IMR-90 (cell line): ENCODE results near the gene DCUN1D1. TPM values are rescaled to one million over a fixed set of nuclear protein-coding genes. Genes with fewer than 3 reads are reported as not detected.

Experiments used
- ATAC-seq: fragments of 200-7000 bp; cut with Tn5 transposase; 2 replicates; pipeline ENCODE4 v1.9.1; 2020; ENCODE audit warnings: low read depth, mild to moderate bottlenecking, moderate library complexity
- BruUV-seq: library from RNA; stranded (reverse); fragments of 400-500 nt; replicated peaks from 2 replicates; lab custom pipeline; 2021; lab: Mats Ljungman, UMichigan
- CTCF ChIA-PET: fragments of 300-600 bp; formaldehyde crosslinking; extraction: SDS; loops from one replicate; lab custom pipeline; 2021; ENCODE audit warnings: antibody characterized with exemption; lab: Yijun Ruan, JAX
- POLR2A ChIA-PET: fragments of 300-600 bp; sonication (Branson Sonifier 250); formaldehyde crosslinking; loops from one replicate; lab custom pipeline; 2022; ENCODE audit warnings: antibody characterized with exemption; ENCODE audit not compliant: unreplicated experiment; lab: Charles Lee
- DNase-seq: peaks from one replicate; pipeline ENCODE4 v3.0.0; 2013
- H2AFZ ChIP-seq: replicated peaks from 2 replicates; pipeline ENCODE3; 2013; ENCODE audit warnings: low read length, mild to moderate bottlenecking; ENCODE audit not compliant: poor library complexity
- H2AK5ac ChIP-seq: 2 replicates; pipeline ENCODE4 v1.6.1; 2013; ENCODE audit warnings: low read depth, low read length, inconsistent platforms
- H2AK9ac ChIP-seq: replicated peaks from 2 replicates; pipeline ENCODE3; 2013; ENCODE audit warnings: mild to moderate bottlenecking, low read depth, low read length, moderate library complexity; ENCODE audit not compliant: poor library complexity
- H2BK120ac ChIP-seq: 2 replicates; pipeline ENCODE4 v1.6.1; 2013; ENCODE audit warnings: low read depth, low read length, inconsistent platforms
- H2BK15ac ChIP-seq: 3 replicates; pipeline ENCODE4 v1.6.1; 2013; ENCODE audit warnings: low read depth, low read length, inconsistent platforms
- H2BK20ac ChIP-seq: 2 replicates; pipeline ENCODE4 v1.6.1; 2013; ENCODE audit warnings: low read depth, mild to moderate bottlenecking, inconsistent platforms, low read length, moderate library complexity
- H2BK5ac ChIP-seq: 2 replicates; pipeline ENCODE4 v1.6.1; 2013; ENCODE audit warnings: mild to moderate bottlenecking, low read depth, low read length, inconsistent platforms; ENCODE audit not compliant: poor library complexity, severe bottlenecking
- H3K14ac ChIP-seq: replicated peaks from 2 replicates; pipeline ENCODE4 v1.6.1; 2013; ENCODE audit warnings: low read depth, low read length, inconsistent platforms
- H3K18ac ChIP-seq: 2 replicates; pipeline ENCODE4 v1.6.1; 2013; ENCODE audit warnings: low read depth, low read length, control low read depth
- H3K23ac ChIP-seq: 2 replicates; pipeline ENCODE4 v1.6.1; 2013; ENCODE audit warnings: low read depth, low read length, inconsistent platforms
- H3K27ac ChIP-seq: 2 replicates; pipeline ENCODE4 v1.5.1; 2013; ENCODE audit warnings: mild to moderate bottlenecking, control low read depth, low read length; ENCODE audit not compliant: insufficient read depth
- H3K27me3 ChIP-seq: 2 replicates; pipeline ENCODE4 v1.6.1; 2013; ENCODE audit warnings: low read length; ENCODE audit not compliant: control insufficient read depth, insufficient read depth
- H3K36me3 ChIP-seq: 2 replicates; pipeline ENCODE4 v1.6.1; 2013; ENCODE audit warnings: low read length, mixed read lengths; ENCODE audit not compliant: control insufficient read depth, insufficient read depth
- H3K4ac ChIP-seq: 2 replicates; pipeline ENCODE4 v1.6.1; 2013; ENCODE audit warnings: low read depth, low read length, inconsistent platforms
- H3K4me1 ChIP-seq: 2 replicates; pipeline ENCODE4 v1.6.1; 2013; ENCODE audit warnings: low read length, mixed read lengths; ENCODE audit not compliant: control insufficient read depth, insufficient read depth
- H3K4me2 ChIP-seq: 2 replicates; pipeline ENCODE4 v1.6.1; 2013; ENCODE audit warnings: low read depth, mild to moderate bottlenecking, control low read depth, low read length, moderate library complexity
- H3K4me3 ChIP-seq: 2 replicates; pipeline ENCODE4 v1.5.1; 2013; ENCODE audit warnings: low read depth, mild to moderate bottlenecking, control low read depth, low read length, moderate library complexity; ENCODE audit not compliant: insufficient read depth
- H3K56ac ChIP-seq: 2 replicates; pipeline ENCODE4 v1.6.1; 2013; ENCODE audit warnings: low read length, inconsistent platforms; ENCODE audit not compliant: insufficient read depth; ENCODE audit errors: extremely low read depth
- H3K79me1 ChIP-seq, 2 experiments: 2 replicates each; pipeline ENCODE4 v1.6.1; 2013; ENCODE audit warnings: low read length in 2 of 2, inconsistent platforms in 1 of 2, low read depth in 1 of 2
- H3K9ac ChIP-seq: 2 replicates; pipeline ENCODE4 v1.6.1; 2013; ENCODE audit warnings: low read depth, low read length, control low read depth
- H3K9me1 ChIP-seq: 2 replicates; pipeline ENCODE4 v1.6.1; 2013; ENCODE audit warnings: low read length, inconsistent platforms; ENCODE audit not compliant: insufficient read depth
- H3K9me3 ChIP-seq: 2 replicates; pipeline ENCODE4 v1.6.1; 2013; ENCODE audit warnings: low read length; ENCODE audit not compliant: control insufficient read depth, insufficient read depth
- H4K20me1 ChIP-seq: 2 replicates; pipeline ENCODE4 v1.6.1; 2013; ENCODE audit warnings: low read length, inconsistent platforms; ENCODE audit not compliant: insufficient read depth
- H4K5ac ChIP-seq: 2 replicates; pipeline ENCODE4 v1.6.1; 2013; ENCODE audit warnings: mild to moderate bottlenecking, low read depth, low read length, control low read depth
- H4K8ac ChIP-seq, 2 experiments: 2 replicates each; pipeline ENCODE4 v1.6.1; 2013; ENCODE audit warnings: low read depth in 2 of 2, low read length in 2 of 2, control low read depth in 1 of 2, inconsistent platforms in 1 of 2
- H4K91ac ChIP-seq: 2 replicates; pipeline ENCODE4 v1.6.1; 2013; ENCODE audit warnings: low read depth, low read length, inconsistent platforms; ENCODE audit not compliant: insufficient read depth
- BHLHE40 ChIP-seq: fragments of 150-350 bp; IDR thresholded peaks from 2 replicates; pipeline ENCODE4 v1.6.1; 2016; ENCODE audit warnings: mild to moderate bottlenecking, low read depth, low read length
- CEBPB ChIP-seq: IDR thresholded peaks from 2 replicates; pipeline ENCODE4 v1.6.1; 2012; ENCODE audit warnings: low read depth, low read length, improper control_type of control experiment
- CHD1 ChIP-seq: IDR thresholded peaks from 2 replicates; pipeline ENCODE4 v1.6.1; 2012; ENCODE audit warnings: low read depth, low read length, improper control_type of control experiment
- CTCF ChIP-seq: conservative IDR thresholded peaks from 2 replicates; pipeline ENCODE4 v1.5.1; 2012; ENCODE audit warnings: mild to moderate bottlenecking, low read depth, low read length, improper control_type of control experiment
- FOS ChIP-seq: fragments of 150-350 bp; IDR thresholded peaks from 2 replicates; pipeline ENCODE4 v1.6.1; 2016; ENCODE audit warnings: low read depth, low read length
- MAFK ChIP-seq: IDR thresholded peaks from 2 replicates; pipeline ENCODE4 v1.6.1; 2012; ENCODE audit warnings: low read depth, low read length, improper control_type of control experiment
- MAZ ChIP-seq: IDR thresholded peaks from 2 replicates; pipeline ENCODE4 v1.6.1; 2012; ENCODE audit warnings: low read depth, mild to moderate bottlenecking, low read length, improper control_type of control experiment, moderate library complexity, borderline replicate concordance
- MXI1 ChIP-seq: IDR thresholded peaks from 2 replicates; pipeline ENCODE4 v1.6.1; 2012; ENCODE audit warnings: low read depth, mild to moderate bottlenecking, low read length, moderate library complexity, borderline replicate concordance
- NFE2L2 ChIP-seq: fragments of 150-350 bp; IDR thresholded peaks from 2 replicates; pipeline ENCODE4 v1.6.1; 2016; ENCODE audit warnings: low read depth, mild to moderate bottlenecking, low read length
- POLR2A ChIP-seq: IDR thresholded peaks from 2 replicates; pipeline ENCODE4 v1.6.1; 2012; ENCODE audit warnings: mild to moderate bottlenecking, low read depth, low read length
- RAD21 ChIP-seq: IDR thresholded peaks from 2 replicates; pipeline ENCODE4 v1.6.1; 2012; ENCODE audit warnings: low read length, improper control_type of control experiment
- RCOR1 ChIP-seq: IDR thresholded peaks from 2 replicates; pipeline ENCODE4 v1.6.1; 2012; ENCODE audit warnings: mild to moderate bottlenecking, low read length, improper control_type of control experiment; ENCODE audit not compliant: insufficient replicate concordance
- RFX5 ChIP-seq: IDR thresholded peaks from 2 replicates; pipeline ENCODE4 v1.8.0; 2012; ENCODE audit warnings: low read depth, mild to moderate bottlenecking, low read length, moderate library complexity
- SMC3 ChIP-seq: fragments of 150-350 bp; IDR thresholded peaks from 2 replicates; pipeline ENCODE4 v1.6.1; 2016; ENCODE audit warnings: low read depth, mild to moderate bottlenecking, antibody characterized with exemption, low read length, moderate library complexity
- WGBS, 2 experiments: methylation state at CpG; one replicate each; pipeline versions ENCODE4 v1.1.5 to v1.1.7; 2013; ENCODE audit warnings: missing lambda C conversion rate in 2 of 2; ENCODE audit not compliant: insufficient read length in 1 of 2; ENCODE audit errors: extremely low coverage in 2 of 2; 5-methylcytosine and 5-hydroxymethylcytosine counted together
- dilution Hi-C: fragments of 300-500 bp; cut with HindIII; formaldehyde crosslinking; loops from one replicate; pipeline ENCODE4 v1.14.3; 2018; ENCODE audit warnings: low sequenced_read_pairs; ENCODE audit not compliant: unreplicated experiment
- in situ Hi-C: fragments of 300-500 bp; cut with MboI; formaldehyde crosslinking; loops from 3 replicates; pipeline ENCODE4 v1.14.3; 2019; ENCODE audit warnings: low sequenced_read_pairs, inconsistent platforms, mixed read lengths
- intact Hi-C: fragments of 100-400 bp; cut with micrococcal nuclease; formaldehyde crosslinking; loops from 2 replicates; pipeline ENCODE4 v1.10.0; 2022
- polyA plus RNA-seq, 3 experiments: library from polyadenylated mRNA; depleted of rRNA; stranded (reverse); fragments of >200 nt; gene quantifications; 2 replicates each; pipeline ENCODE4 v1.2.3, GENCODE V29; 2012; ENCODE audit warnings: low replicate concordance in 1 of 3
- total RNA-seq: library from RNA; depleted of rRNA; stranded (reverse); fragments of >200 nt; gene quantifications from 2 replicates; pipeline ENCODE4 v1.2.3, GENCODE V29; 2012
- TF ChIP-seq, protein P1 (sequence below): fragments of 150-350 bp; IDR thresholded peaks from 2 replicates; pipeline ENCODE4 v1.6.1; 2016; ENCODE audit warnings: low read depth, mild to moderate bottlenecking, low read length, moderate library complexity, borderline replicate concordance
- TF ChIP-seq, protein P2 (sequence below): fragments of 150-350 bp; IDR thresholded peaks from 2 replicates; pipeline ENCODE4 v1.6.1; 2017; ENCODE audit warnings: mild to moderate bottlenecking, antibody characterized with exemption, low read length, low read depth

The DCUN1D1 gene
- total and polyA plus RNA-seq, 2 of the 4 experiments (the other 2 are of a cell fraction) = 12.5 to 17.7 TPM

GRCh38 chr3:182954553-182955235, 25.6 kb downstream of the DCUN1D1 start:
- H3K14ac ChIP-seq = no peak overlapping the region
- ChIA-PET POLR2A (no interaction called here), CTCF (interaction anchor here (0.6 kb wide), 1 partner anchor 151 kb away, joined by 5 read pairs; no protein-coding TSS in a partner anchor)
- H2BK20ac ChIP-seq = no peak overlapping the region
- no peaks in the 10 kb centered on the region for H3K27me3 ChIP-seq
- peaks cover 7% of the 10 kb centered on the region; the same call in 1 of the 2 replicates for H3K36me3 ChIP-seq
- peaks cover 0 to 8% of the 10 kb centered on the region in 2 experiments for H3K79me1 ChIP-seq
- DNase-seq (peak; percentile 22), ATAC-seq (peak; percentile 51; the same call in 1 of the 2 replicates)
- no peaks in the 10 kb centered on the region for H4K20me1 ChIP-seq
- no peak overlapping the region for H2BK15ac ChIP-seq
- H3K9me1 ChIP-seq = no peaks in the 10 kb centered on the region; the same call in 1 of the 2 replicates
- no peak overlapping the region for H3K4me3 ChIP-seq
- H3K9ac ChIP-seq = no peak overlapping the region
- H4K91ac ChIP-seq = no peak overlapping the region
- H2AK9ac ChIP-seq = no peak overlapping the region
- H2BK5ac ChIP-seq = no peak overlapping the region
- no CpG with 5 or more reads among the region's 9 CpGs for WGBS, 2 experiments
- H3K27ac ChIP-seq = no peak overlapping the region
- H3K4me2 ChIP-seq = no peak overlapping the region
- H2AK5ac ChIP-seq = no peak overlapping the region
- BruUV-seq = no TSS peak
- H3K18ac ChIP-seq = no peak overlapping the region
- H3K23ac ChIP-seq = no peak overlapping the region
- no peak overlapping the region for H3K4ac ChIP-seq
- dilution Hi-C loops = no loop called here
- H3K9me3 ChIP-seq = no peaks in the 10 kb centered on the region
- no peak overlapping the region for H4K5ac ChIP-seq
- in situ Hi-C loops = no loop called here
- no peak overlapping the region for H2BK120ac ChIP-seq
- peaks cover 4% of the 10 kb centered on the region for H3K4me1 ChIP-seq
- TF ChIP-seq CTCF (no peak), NFE2L2 (no peak), CEBPB (no peak), RAD21 (no peak), RFX5 (no peak), MAZ (no peak), POLR2A (no peak), RCOR1 (no peak), MXI1 (no peak), BHLHE40 (no peak), SMC3 (no peak), FOS (no peak), MAFK (no peak), CHD1 (no peak)
- TF ChIP-seq, protein P1, sequence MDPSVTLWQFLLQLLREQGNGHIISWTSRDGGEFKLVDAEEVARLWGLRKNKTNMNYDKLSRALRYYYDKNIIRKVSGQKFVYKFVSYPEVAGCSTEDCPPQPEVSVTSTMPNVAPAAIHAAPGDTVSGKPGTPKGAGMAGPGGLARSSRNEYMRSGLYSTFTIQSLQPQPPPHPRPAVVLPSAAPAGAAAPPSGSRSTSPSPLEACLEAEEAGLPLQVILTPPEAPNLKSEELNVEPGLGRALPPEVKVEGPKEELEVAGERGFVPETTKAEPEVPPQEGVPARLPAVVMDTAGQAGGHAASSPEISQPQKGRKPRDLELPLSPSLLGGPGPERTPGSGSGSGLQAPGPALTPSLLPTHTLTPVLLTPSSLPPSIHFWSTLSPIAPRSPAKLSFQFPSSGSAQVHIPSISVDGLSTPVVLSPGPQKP = no peak
- TF ChIP-seq, protein P2, sequence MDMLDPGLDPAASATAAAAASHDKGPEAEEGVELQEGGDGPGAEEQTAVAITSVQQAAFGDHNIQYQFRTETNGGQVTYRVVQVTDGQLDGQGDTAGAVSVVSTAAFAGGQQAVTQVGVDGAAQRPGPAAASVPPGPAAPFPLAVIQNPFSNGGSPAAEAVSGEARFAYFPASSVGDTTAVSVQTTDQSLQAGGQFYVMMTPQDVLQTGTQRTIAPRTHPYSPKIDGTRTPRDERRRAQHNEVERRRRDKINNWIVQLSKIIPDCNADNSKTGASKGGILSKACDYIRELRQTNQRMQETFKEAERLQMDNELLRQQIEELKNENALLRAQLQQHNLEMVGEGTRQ = no peak
- intact Hi-C loops = no loop called here
- no peak overlapping the region for H3K56ac ChIP-seq
- H2AFZ ChIP-seq = no peak overlapping the region
- H4K8ac ChIP-seq = no peak overlapping the region
